Keratinocyte (primary cell): Measurements from ENCODE around the gene LRRC4. TPM values are rescaled to one million over a fixed set of nuclear protein-coding genes. Genes with fewer than 3 reads are reported as not detected.

Experiments
- DNase-seq: peaks from one replicate; pipeline ENCODE4 v3.0.0-alpha.2; 2011; ENCODE audit warnings: low read depth, missing footprints, low spot score
- FAIRE-seq: peaks from 2 replicates; lab custom pipeline; 2011; peaks lifted over from hg19 to GRCh38; lab: Jason Lieb, UNC
- H2AFZ ChIP-seq: 2 replicates; pipeline ENCODE4 v1.6.0; 2012; ENCODE audit warnings: low read length, control low read depth, inconsistent platforms; ENCODE audit not compliant: control insufficient read depth
- H3K27ac ChIP-seq: 2 replicates; pipeline ENCODE4 v1.5.1; 2011; ENCODE audit warnings: low read length; ENCODE audit not compliant: control insufficient read depth, insufficient read depth
- H3K27me3 ChIP-seq: 3 replicates; pipeline ENCODE4 v1.6.0; 2011; ENCODE audit warnings: low read length; ENCODE audit not compliant: control insufficient read depth, insufficient read depth; ENCODE audit errors: extremely low read depth
- H3K36me3 ChIP-seq, 2 experiments: 2 replicates in 1 of 2; 3 replicates in 1 of 2; pipeline ENCODE4 v1.5.1; 2011; ENCODE audit warnings: low read length in 2 of 2, mild to moderate bottlenecking in 1 of 2; ENCODE audit not compliant: control insufficient read depth in 2 of 2, insufficient read depth in 2 of 2; ENCODE audit errors: extremely low read depth in 1 of 2
- H3K4me1 ChIP-seq: 3 replicates; pipeline ENCODE4 v1.5.1; 2011; ENCODE audit warnings: low read length; ENCODE audit not compliant: control insufficient read depth, insufficient read depth; ENCODE audit errors: extremely low read depth
- H3K4me2 ChIP-seq: 3 replicates; pipeline ENCODE4 v1.6.0; 2011; ENCODE audit warnings: low read depth, low read length; ENCODE audit not compliant: control insufficient read depth, insufficient read depth; ENCODE audit errors: extremely low read depth
- H3K4me3 ChIP-seq, 3 experiments: fragments of 200-600 bp in 1 of 3; sonication (generic) in 1 of 3; 2 replicates in 2 of 3; 3 replicates in 1 of 3; pipeline ENCODE4 v1.5.1; 2011 to 2016; ENCODE audit warnings: low read length in 3 of 3, mild to moderate bottlenecking in 3 of 3, control low read depth in 2 of 3, inconsistent platforms in 1 of 3, low read depth in 1 of 3, mixed read lengths in 1 of 3, mixed run types in 1 of 3, moderate library complexity in 1 of 3; ENCODE audit not compliant: control insufficient read depth in 2 of 3, insufficient read depth in 2 of 3; ENCODE audit errors: extremely low read depth in 1 of 3
- H3K79me2 ChIP-seq: 2 replicates; pipeline ENCODE4 v1.6.0; 2012; ENCODE audit warnings: low read length; ENCODE audit not compliant: control insufficient read depth, insufficient read depth
- H3K9ac ChIP-seq: 3 replicates; pipeline ENCODE4 v1.6.0; 2011; ENCODE audit warnings: low read length; ENCODE audit not compliant: control insufficient read depth, insufficient read depth; ENCODE audit errors: extremely low read depth
- H3K9me1 ChIP-seq: 3 replicates; pipeline ENCODE4 v1.6.0; 2011; ENCODE audit warnings: low read length; ENCODE audit not compliant: control insufficient read depth, insufficient read depth; ENCODE audit errors: extremely low read depth
- H3K9me3 ChIP-seq: 2 replicates; pipeline ENCODE4 v1.5.1; 2012; ENCODE audit warnings: low read depth, low read length; ENCODE audit not compliant: control insufficient read depth
- H4K20me1 ChIP-seq: 3 replicates; pipeline ENCODE4 v1.6.0; 2011; ENCODE audit warnings: low read length; ENCODE audit not compliant: control insufficient read depth, insufficient read depth; ENCODE audit errors: extremely low read depth
- EZH2 ChIP-seq: IDR thresholded peaks from one replicate; pipeline ENCODE4 v1.6.1; 2012; ENCODE audit warnings: inconsistent platforms, mild to moderate bottlenecking, low read length, moderate library complexity
- dilution Hi-C: fragments of 300-500 bp; cut with MboI; formaldehyde crosslinking; loops from one replicate; pipeline ENCODE4 v1.7.0; 2020; ENCODE audit warnings: low sequenced_read_pairs; ENCODE audit not compliant: extremely low pct_ligation_motif_present
- polyA plus RNA-seq, 5 experiments: library from polyadenylated mRNA; depleted of rRNA in 3 of 5; stranded (reverse) in 3 of 5; stranded (forward) in 1 of 5; unstranded in 1 of 5; fragments of >200 nt; gene quantifications; 1 replicate in 1 of 5; 2 replicates in 3 of 5; 3 replicates in 1 of 5; pipeline versions ENCODE4 v1.2.1 to v1.2.3, GENCODE V29; 2011 to 2012; ENCODE audit warnings: missing spikeins in 2 of 5, low read depth in 1 of 5, low replicate concordance in 1 of 5
- TF ChIP-seq, protein P1 (sequence below), 3 experiments: IDR thresholded peaks in 1 of 3; conservative IDR thresholded peaks in 1 of 3; optimal IDR thresholded peaks in 1 of 3; 2 replicates in 2 of 3; 3 replicates in 1 of 3; pipeline versions ENCODE3 to v1.5.1; 2011; ENCODE audit warnings: low read length in 3 of 3, mild to moderate bottlenecking in 3 of 3, moderate library complexity in 2 of 3, control low read depth in 1 of 3, inconsistent platforms in 1 of 3; ENCODE audit not compliant: insufficient read depth in 2 of 3; ENCODE audit errors: extremely low read depth in 1 of 3

LRRC4 gene
- polyA plus RNA-seq, 1 donor (not counting 4 experiments of a cell fraction or from before 2014, with no cell fraction given) = 0.07 TPM

GRCh38 chr7:128071376-128071775 is 40.1 kb upstream of the LRRC4 start:
- H3K36me3 ChIP-seq = peaks cover 11 to 24% of the 10 kb centered on the region in 2 experiments
- no peaks in the 10 kb centered on the region for H4K20me1 ChIP-seq
- DNase-seq = no peak
- no peak overlapping the region for H3K27ac ChIP-seq
- no peaks in the 10 kb centered on the region for H3K27me3 ChIP-seq
- H3K9ac ChIP-seq = no peak overlapping the region
- no peaks in the 10 kb centered on the region for H3K9me3 ChIP-seq
- FAIRE-seq = no peak
- H3K79me2 ChIP-seq = no peaks in the 10 kb centered on the region
- H2AFZ ChIP-seq = no peak overlapping the region
- dilution Hi-C loops = no loop called here
- H3K4me2 ChIP-seq = no peak overlapping the region
- no peaks in the 10 kb centered on the region for H3K4me1 ChIP-seq
- no peaks in the 10 kb centered on the region for H3K9me1 ChIP-seq
- TF ChIP-seq EZH2 = no peak
- TF ChIP-seq, protein P1, sequence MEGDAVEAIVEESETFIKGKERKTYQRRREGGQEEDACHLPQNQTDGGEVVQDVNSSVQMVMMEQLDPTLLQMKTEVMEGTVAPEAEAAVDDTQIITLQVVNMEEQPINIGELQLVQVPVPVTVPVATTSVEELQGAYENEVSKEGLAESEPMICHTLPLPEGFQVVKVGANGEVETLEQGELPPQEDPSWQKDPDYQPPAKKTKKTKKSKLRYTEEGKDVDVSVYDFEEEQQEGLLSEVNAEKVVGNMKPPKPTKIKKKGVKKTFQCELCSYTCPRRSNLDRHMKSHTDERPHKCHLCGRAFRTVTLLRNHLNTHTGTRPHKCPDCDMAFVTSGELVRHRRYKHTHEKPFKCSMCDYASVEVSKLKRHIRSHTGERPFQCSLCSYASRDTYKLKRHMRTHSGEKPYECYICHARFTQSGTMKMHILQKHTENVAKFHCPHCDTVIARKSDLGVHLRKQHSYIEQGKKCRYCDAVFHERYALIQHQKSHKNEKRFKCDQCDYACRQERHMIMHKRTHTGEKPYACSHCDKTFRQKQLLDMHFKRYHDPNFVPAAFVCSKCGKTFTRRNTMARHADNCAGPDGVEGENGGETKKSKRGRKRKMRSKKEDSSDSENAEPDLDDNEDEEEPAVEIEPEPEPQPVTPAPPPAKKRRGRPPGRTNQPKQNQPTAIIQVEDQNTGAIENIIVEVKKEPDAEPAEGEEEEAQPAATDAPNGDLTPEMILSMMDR (optimal IDR thresholded peaks at IDR 0.05 in 1 of 3, IDR thresholded peaks at IDR 0.05 in 1 of 3, conservative IDR thresholded peaks at IDR 0.05 in 1 of 3; ENCODE audit: extremely low read depth in 1 of 3, insufficient read depth in 2 of 3, low read length in 3 of 3) = no peak
- H3K4me3 ChIP-seq = no peak overlapping the region

DNA sequence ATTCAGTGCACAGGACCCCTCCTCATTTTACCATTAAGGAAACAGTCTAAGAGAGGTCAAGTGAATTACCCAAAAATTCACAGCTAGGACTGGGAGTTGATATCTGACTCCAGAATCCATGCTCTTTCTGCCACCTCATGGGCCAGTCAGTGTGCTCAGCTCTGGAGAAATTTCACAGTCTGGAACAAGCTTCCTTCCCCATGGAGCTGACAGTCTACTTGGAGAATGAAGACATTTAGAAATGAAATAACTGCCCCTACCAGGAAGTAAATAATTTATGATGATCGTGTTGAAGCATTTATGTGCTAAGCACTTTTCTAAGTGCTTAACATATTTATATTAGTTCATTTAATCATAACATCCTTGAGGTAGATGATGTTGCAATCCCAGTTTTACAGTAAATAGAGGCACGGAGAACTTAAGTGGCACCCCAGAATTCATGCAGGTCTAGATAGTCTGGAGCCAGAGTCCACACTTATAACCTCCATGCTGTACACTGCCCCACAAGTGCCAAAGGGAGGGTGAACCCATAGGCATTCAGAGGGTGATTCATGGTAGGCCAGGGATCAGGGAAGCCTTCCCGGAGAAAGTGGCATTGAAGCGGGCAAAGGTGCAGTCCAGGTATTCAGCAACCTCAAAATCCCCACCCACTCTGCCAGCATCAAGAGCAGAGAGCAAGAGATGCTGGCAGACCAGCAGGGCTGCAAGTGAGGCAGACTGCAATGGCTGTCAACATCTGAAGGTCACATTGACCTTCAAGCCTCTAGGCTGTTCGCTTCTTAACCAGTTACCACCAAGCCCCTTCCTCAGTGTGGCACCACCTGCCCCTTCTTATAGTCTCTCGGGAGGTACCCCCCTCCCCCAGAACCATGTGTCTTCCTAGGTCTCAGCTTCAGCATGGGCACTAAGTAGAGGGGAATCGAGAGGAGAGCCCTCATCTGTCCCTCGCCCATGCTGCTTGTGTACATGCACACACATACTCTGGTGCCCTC is 38.4 kb upstream of the LRRC4 start:
- dilution Hi-C loops = no loop called here
- DNase-seq = no peak
- H3K4me1 ChIP-seq = no peaks in the 10 kb centered on the region
- TF ChIP-seq, protein P1 (optimal IDR thresholded peaks at IDR 0.05 in 1 of 3, IDR thresholded peaks at IDR 0.05 in 1 of 3, conservative IDR thresholded peaks at IDR 0.05 in 1 of 3; ENCODE audit: extremely low read depth in 1 of 3, insufficient read depth in 2 of 3, low read length in 3 of 3) = no peak
- no peak for TF ChIP-seq EZH2
- H3K27me3 ChIP-seq = no peaks in the 10 kb centered on the region
- no peak overlapping the region for H3K27ac ChIP-seq
- no peak overlapping the region for H3K9ac ChIP-seq
- H2AFZ ChIP-seq = no peak overlapping the region
- H3K4me3 ChIP-seq = no peak overlapping the region
- no peaks in the 10 kb centered on the region for H3K9me1 ChIP-seq
- H3K9me3 ChIP-seq = no peaks in the 10 kb centered on the region
- peaks cover 8 to 16% of the 10 kb centered on the region in 2 experiments for H3K36me3 ChIP-seq
- H4K20me1 ChIP-seq = peaks cover 4% of the 10 kb centered on the region
- H3K4me2 ChIP-seq = no peak overlapping the region
- FAIRE-seq = no peak
- H3K79me2 ChIP-seq = no peaks in the 10 kb centered on the region
